Body of pancreas (tissue), 4 donors: ENCODE data around the gene PLK5. TPM values are rescaled to one million over a fixed set of nuclear protein-coding genes. Genes with fewer than 3 reads are reported as not detected.
A peak's percentile ranks its signal among the peaks of the same experiment; 100 is the strongest.

Experiments used
- ATAC-seq: fragments of 150-250 bp; one replicate; pipeline ENCODE4 v1.9.1; 2016
- DNase-seq, 4 donors: peaks; one replicate each; pipeline ENCODE4 v3.0.0-alpha.2; 2019
- H3K27ac ChIP-seq, 4 donors: fragments of 200-600 bp; sonication (generic); 1 replicate in 3 of 4; 2 replicates in 1 of 4; pipeline versions ENCODE4 v1.5.1 to v1.6.1; 2016 to 2019; ENCODE audit warnings: mild to moderate bottlenecking in 1 of 4, mixed read lengths in 1 of 4, moderate library complexity in 1 of 4
- H3K27me3 ChIP-seq, 2 donors: fragments of 200-600 bp; sonication (generic); one replicate each; pipeline ENCODE4 v1.6.0; 2016; ENCODE audit warnings: mild to moderate bottlenecking in 1 of 2
- H3K36me3 ChIP-seq, 2 donors: fragments of 200-600 bp; sonication (generic); replicated peaks in 1 of 2; 2 replicates each; pipeline ENCODE4 v1.5.1; 2016; ENCODE audit warnings: low read depth in 2 of 2; ENCODE audit not compliant: insufficient read depth in 1 of 2
- H3K4me1 ChIP-seq: fragments of 200-600 bp; sonication (generic); one replicate; pipeline ENCODE4 v1.6.0; 2016
- H3K4me3 ChIP-seq, 2 donors: fragments of 200-600 bp; sonication (generic); 1 replicate in 1 of 2; 2 replicates in 1 of 2; pipeline ENCODE4 v1.5.1; 2016 to 2019
- H3K9me3 ChIP-seq, 3 donors: fragments of 200-600 bp; sonication (generic); 1 replicate in 2 of 3; 2 replicates in 1 of 3; pipeline ENCODE4 v1.5.1; 2016
- POLR2A ChIP-seq, 3 donors: fragments of 450-650 bp; IDR thresholded peaks; one replicate each; pipeline ENCODE4 v1.6.1; 2016; ENCODE audit warnings: antibody characterized with exemption in 3 of 3, mild to moderate bottlenecking in 2 of 3
- WGBS, 2 donors: methylation state at CpG; one replicate each; pipeline ENCODE4 v1.1.5; 2017; 5-methylcytosine and 5-hydroxymethylcytosine counted together
- intact Hi-C: fragments of 100-400 bp; cut with DNase I; formaldehyde crosslinking; loops from one replicate; pipeline ENCODE4 v1.15.1; 2023
- total RNA-seq, 2 donors: library from RNA; depleted of rRNA; stranded (reverse); fragments of >200 nt; gene quantifications; one replicate each; pipeline ENCODE4 v1.1.0, GENCODE V29; 2016
- TF ChIP-seq, protein P1 (sequence below), 7 experiments: fragments of 450-650 bp in 4 of 7; fragments of 200-600 bp in 3 of 7; sonication (generic) in 3 of 7; IDR thresholded peaks; one replicate each; pipeline ENCODE4 v1.5.1; 2016 to 2019; ENCODE audit warnings: antibody characterized with exemption in 7 of 7

The PLK5 gene
- total RNA-seq, 2 donors from 2014 or later = not detected

DNA sequence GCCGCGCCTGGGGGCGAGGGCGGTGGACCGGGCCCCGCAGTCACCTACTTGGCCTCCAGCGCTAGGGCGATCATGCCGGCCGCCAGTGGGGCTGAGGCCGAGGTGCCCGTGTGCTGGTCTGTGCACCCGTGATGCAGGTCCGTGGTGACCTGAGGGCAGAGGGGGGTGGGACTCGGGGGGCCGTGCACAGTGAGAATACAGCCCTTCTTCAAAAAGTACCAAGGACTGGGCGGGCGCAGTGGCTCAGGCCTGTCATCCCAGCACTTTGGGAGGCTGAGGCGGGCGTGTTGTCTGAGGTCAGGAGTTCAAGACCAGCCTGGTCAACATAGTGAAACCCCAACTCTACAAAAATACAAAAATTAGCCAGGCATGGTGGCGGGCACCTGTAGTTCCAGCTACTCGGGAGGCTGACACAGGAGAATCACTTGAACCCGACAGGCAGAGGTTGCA is 39.9 kb upstream of the PLK5 start:
- DNase-seq (no peak), ATAC-seq (no peak)

DNA sequence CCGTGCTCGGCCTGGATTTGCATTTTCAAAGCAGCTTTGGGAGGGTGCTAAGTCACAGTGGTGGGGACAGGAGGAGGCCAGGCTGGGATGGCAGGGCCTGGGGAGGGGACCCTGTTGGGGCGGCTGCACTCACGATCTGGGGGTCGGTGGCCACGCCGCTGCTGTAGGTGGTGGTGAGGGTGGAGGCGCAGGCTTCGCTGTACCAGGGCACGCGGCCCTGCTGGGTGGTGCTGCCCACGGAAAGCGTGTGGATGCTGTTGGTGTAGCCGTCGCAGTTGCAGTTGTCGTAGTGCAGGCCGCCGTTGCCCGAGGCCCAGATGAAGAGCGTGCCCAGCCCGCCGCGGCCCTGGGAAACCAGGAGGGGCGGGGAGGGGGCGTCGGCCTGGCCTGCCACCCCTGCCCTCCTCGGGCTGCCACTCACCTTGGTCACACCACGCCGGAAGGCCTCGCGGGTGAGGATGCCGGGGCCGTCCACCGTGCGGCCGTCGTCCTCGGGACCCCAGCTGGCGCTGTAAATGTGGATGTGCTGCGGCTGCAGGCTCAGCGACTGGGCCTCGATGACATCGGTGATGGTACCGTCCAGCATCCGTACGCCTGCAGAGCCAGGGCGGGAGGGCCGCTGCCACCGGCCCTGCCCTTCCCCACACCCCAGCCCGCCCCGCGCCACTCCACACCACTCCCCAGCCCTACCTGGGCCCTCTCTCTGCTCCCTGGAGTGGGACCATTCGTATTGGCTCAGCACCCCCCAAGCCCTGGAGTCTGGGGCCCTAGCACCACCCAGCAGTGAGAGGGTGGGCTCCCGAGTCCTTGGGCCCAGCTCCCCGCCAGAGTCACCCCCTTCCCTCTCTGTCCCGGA is 36.9 kb upstream of the PLK5 start:
- no peak for TF ChIP-seq POLR2A (IDR thresholded peaks at IDR 0.05)
- TF ChIP-seq, protein P1, sequence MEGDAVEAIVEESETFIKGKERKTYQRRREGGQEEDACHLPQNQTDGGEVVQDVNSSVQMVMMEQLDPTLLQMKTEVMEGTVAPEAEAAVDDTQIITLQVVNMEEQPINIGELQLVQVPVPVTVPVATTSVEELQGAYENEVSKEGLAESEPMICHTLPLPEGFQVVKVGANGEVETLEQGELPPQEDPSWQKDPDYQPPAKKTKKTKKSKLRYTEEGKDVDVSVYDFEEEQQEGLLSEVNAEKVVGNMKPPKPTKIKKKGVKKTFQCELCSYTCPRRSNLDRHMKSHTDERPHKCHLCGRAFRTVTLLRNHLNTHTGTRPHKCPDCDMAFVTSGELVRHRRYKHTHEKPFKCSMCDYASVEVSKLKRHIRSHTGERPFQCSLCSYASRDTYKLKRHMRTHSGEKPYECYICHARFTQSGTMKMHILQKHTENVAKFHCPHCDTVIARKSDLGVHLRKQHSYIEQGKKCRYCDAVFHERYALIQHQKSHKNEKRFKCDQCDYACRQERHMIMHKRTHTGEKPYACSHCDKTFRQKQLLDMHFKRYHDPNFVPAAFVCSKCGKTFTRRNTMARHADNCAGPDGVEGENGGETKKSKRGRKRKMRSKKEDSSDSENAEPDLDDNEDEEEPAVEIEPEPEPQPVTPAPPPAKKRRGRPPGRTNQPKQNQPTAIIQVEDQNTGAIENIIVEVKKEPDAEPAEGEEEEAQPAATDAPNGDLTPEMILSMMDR (IDR thresholded peaks at IDR 0.05) = no peak
- no peak overlapping the region for H3K27ac ChIP-seq
- ATAC-seq (no peak), DNase-seq (no peak)
- WGBS, 2 donors = 96 to 99% methylated on average over 16 to 48 of the region's 56 CpGs
- H3K27me3 ChIP-seq = no peaks in the 10 kb centered on the region
- H3K4me1 ChIP-seq = peaks cover 19% of the 10 kb centered on the region
- H3K4me3 ChIP-seq = no peak overlapping the region
- H3K36me3 ChIP-seq = no peaks in the 10 kb centered on the region
- H3K9me3 ChIP-seq = no peaks in the 10 kb centered on the region
- intact Hi-C loops = no loop called here

More for the DNA sequence above, 39.9 kb upstream of the PLK5 start:
- TF ChIP-seq, protein P1 (IDR thresholded peaks at IDR 0.05) = no peak
- no peak for TF ChIP-seq POLR2A (IDR thresholded peaks at IDR 0.05)
- H3K27me3 ChIP-seq = no peaks in the 10 kb centered on the region
- H3K27ac ChIP-seq = no peak overlapping the region
- H3K4me1 ChIP-seq = peaks cover 5% of the 10 kb centered on the region
- intact Hi-C loops = no loop called here
- no peak overlapping the region for H3K4me3 ChIP-seq
- no peaks in the 10 kb centered on the region for H3K36me3 ChIP-seq
- H3K9me3 ChIP-seq = no peaks in the 10 kb centered on the region
- 77 to 94% methylated on average over 3 to 21 of the region's 23 CpGs for WGBS, 2 donors

DNA sequence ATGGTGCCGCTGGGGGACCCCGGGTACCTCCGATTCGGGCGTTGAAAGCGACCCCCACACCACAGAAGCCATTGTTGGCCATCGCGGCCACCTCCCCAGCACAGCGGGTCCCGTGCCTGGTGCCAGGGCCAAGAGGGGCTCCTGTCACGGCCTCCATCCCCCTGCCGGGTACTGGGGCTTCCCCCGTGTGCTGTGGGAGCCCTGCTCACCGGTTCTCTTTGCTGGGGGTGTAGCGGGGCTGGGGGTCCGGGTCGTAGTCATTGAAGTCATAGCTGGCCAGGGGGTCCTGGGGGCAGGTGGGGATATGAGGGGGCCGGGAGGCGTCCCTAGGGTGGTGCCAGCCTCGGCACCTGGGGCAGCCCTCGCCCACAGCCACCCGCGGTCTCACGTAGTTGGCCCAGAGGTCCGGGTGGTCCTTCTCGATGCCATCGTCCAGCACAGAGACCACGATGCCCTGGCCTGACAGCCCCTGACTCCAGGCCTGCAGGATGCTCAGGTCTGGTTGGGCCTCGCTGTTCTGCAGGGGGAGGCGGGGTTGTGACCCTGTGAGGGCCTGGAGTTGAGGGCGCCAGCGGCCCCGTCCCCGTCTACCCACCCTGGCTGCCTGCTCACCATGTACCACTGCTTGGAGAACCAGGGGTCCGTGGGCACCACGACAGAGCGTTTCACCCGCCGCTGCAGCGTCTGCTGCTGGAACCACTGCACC is 36.1 kb upstream of the PLK5 start:
- H3K27me3 ChIP-seq = no peaks in the 10 kb centered on the region
- peaks cover 27% of the 10 kb centered on the region for H3K4me1 ChIP-seq
- intact Hi-C loops = no loop called here
- no peaks in the 10 kb centered on the region for H3K9me3 ChIP-seq
- DNase-seq (peak in 1 of 4 donors; percentile 10), ATAC-seq (no peak)
- H3K4me3 ChIP-seq = no peak overlapping the region
- H3K36me3 ChIP-seq = no peaks in the 10 kb centered on the region
- no peak overlapping the region for H3K27ac ChIP-seq
- no peak for TF ChIP-seq POLR2A (IDR thresholded peaks at IDR 0.05)
- TF ChIP-seq, protein P1 (IDR thresholded peaks at IDR 0.05) = no peak
- WGBS, 2 donors = 84 to 100% methylated on average over 5 to 9 of the region's 40 CpGs

DNA sequence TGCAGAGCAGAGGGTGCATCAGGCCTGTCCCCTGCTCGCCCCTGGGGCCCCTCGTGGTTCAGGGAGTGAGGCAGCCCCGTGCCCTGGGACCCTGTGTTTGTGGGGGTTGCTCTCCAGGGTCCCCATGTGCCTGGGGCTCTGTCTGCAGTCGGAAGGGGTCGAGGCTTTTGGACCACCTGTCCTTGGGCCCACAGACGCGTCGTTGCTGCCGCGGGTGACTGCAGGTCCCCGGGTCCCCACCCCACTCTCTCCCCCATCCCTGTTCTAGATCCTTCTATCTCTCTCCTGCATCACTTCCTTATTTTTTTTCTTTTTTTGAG is 35.6 kb upstream of the PLK5 start:
- TF ChIP-seq POLR2A (IDR thresholded peaks at IDR 0.05) = no peak
- TF ChIP-seq, protein P1 (IDR thresholded peaks at IDR 0.05) = no peak
- intact Hi-C loops = no loop called here
- DNase-seq = peak in 1 of 4 donors; percentile 11
- H3K27me3 ChIP-seq = no peaks in the 10 kb centered on the region
- no peak overlapping the region for H3K27ac ChIP-seq
- H3K4me3 ChIP-seq = no peak overlapping the region
- peaks cover 32% of the 10 kb centered on the region for H3K4me1 ChIP-seq
- ATAC-seq = no peak
- 84 to 94% methylated on average over 8 to 11 of the region's 11 CpGs for WGBS, 2 donors
- H3K36me3 ChIP-seq = no peaks in the 10 kb centered on the region
- no peaks in the 10 kb centered on the region for H3K9me3 ChIP-seq
